B cell (primary cell): ENCODE results near the gene ASIC1. TPM values are rescaled to one million over a fixed set of nuclear protein-coding genes. Genes with fewer than 3 reads are reported as not detected.

Experiments
- ATAC-seq: fragments of 200-7000 bp; cut with Tn5 transposase; one replicate; pipeline ENCODE4 v1.10.0; 2021; ENCODE audit warnings: low read depth, mild to moderate bottlenecking, moderate number of reproducible peaks, moderate library complexity
- CTCF ChIA-PET: fragments of 350-600 bp; sonication (Branson Sonifier 250); formaldehyde crosslinking; loops from one replicate; lab custom pipeline; 2021; ENCODE audit warnings: antibody characterized with exemption, inconsistent platforms; lab: Charles Lee
- POLR2A ChIA-PET: fragments of 350-600 bp; sonication (Branson Sonifier 250); formaldehyde crosslinking; loops from one replicate; lab custom pipeline; 2021; ENCODE audit warnings: antibody characterized with exemption; lab: Charles Lee
- DNase-seq: peaks from one replicate; pipeline ENCODE4 v3.0.0; 2013
- H2AFZ ChIP-seq: 2 replicates; pipeline ENCODE4 v1.6.1; 2012; ENCODE audit warnings: mild to moderate bottlenecking, low read depth, low read length; ENCODE audit not compliant: insufficient read depth, poor library complexity, severe bottlenecking
- H3K27ac ChIP-seq, 2 donors: 1 replicate in 1 of 2; 2 replicates in 1 of 2; pipeline ENCODE4 v1.5.1; 2012 to 2013; ENCODE audit warnings: low read length in 2 of 2, mild to moderate bottlenecking in 2 of 2, moderate library complexity in 1 of 2
- H3K27me3 ChIP-seq, 4 experiments: fragments of 200-600 bp in 1 of 4; sonication (generic) in 1 of 4; replicated peaks in 1 of 4; 1 replicate in 2 of 4; 2 replicates in 2 of 4; pipeline versions ENCODE4 v1.6.1 to v1.7.0; 2013 to 2016; ENCODE audit warnings: low read length in 3 of 4, mild to moderate bottlenecking in 2 of 4, mixed read lengths in 1 of 4, moderate library complexity in 1 of 4; ENCODE audit not compliant: insufficient read depth in 4 of 4, control insufficient read depth in 3 of 4; ENCODE audit errors: control extremely low read depth in 1 of 4
- H3K36me3 ChIP-seq, 2 experiments: replicated peaks in 1 of 2; 1 replicate in 1 of 2; 2 replicates in 1 of 2; pipeline versions ENCODE4 v1.6.1 to v1.7.1; 2013; ENCODE audit warnings: low read length in 1 of 2; ENCODE audit not compliant: insufficient read depth in 2 of 2, control insufficient read depth in 1 of 2; ENCODE audit errors: control extremely low read depth in 1 of 2, extremely low read depth in 1 of 2
- H3K4me1 ChIP-seq, 2 donors: fragments of 200-600 bp in 1 of 2; sonication (generic) in 1 of 2; 1 replicate in 1 of 2; 2 replicates in 1 of 2; pipeline versions ENCODE4 v1.5.1 to v1.6.1; 2013 to 2017; ENCODE audit warnings: low read length in 2 of 2; ENCODE audit not compliant: control insufficient read depth in 2 of 2, insufficient read depth in 2 of 2
- H3K4me2 ChIP-seq: replicated peaks from 2 replicates; pipeline ENCODE3; 2012; ENCODE audit warnings: mild to moderate bottlenecking, low read depth, low read length; ENCODE audit not compliant: poor library complexity, severe bottlenecking
- H3K4me3 ChIP-seq, 5 experiments: fragments of 200-600 bp in 1 of 5; sonication (generic) in 1 of 5; 1 replicate in 3 of 5; 2 replicates in 2 of 5; pipeline versions ENCODE4 v1.5.1 to v1.7.0; 2011 to 2016; ENCODE audit warnings: low read length in 4 of 5, mild to moderate bottlenecking in 4 of 5, low read depth in 2 of 5, control low read depth in 1 of 5, moderate library complexity in 1 of 5; ENCODE audit not compliant: insufficient read depth in 1 of 5; ENCODE audit errors: control extremely low read depth in 1 of 5, extremely low read depth in 1 of 5
- H3K79me2 ChIP-seq: fragments of 200-600 bp; sonication (generic); one replicate; pipeline ENCODE4 v1.6.0; 2016; ENCODE audit warnings: low read length; ENCODE audit not compliant: control insufficient read depth, insufficient read depth
- H3K9ac ChIP-seq: fragments of 200-600 bp; sonication (generic); 2 replicates; pipeline ENCODE4 v1.6.1; 2017; ENCODE audit warnings: mild to moderate bottlenecking, low read length, moderate library complexity
- H3K9me3 ChIP-seq, 3 donors: one replicate each; pipeline versions ENCODE4 v1.6.1 to v1.7.1; 2013; ENCODE audit warnings: low read length in 2 of 3; ENCODE audit not compliant: control insufficient read depth in 2 of 3, insufficient read depth in 1 of 3; ENCODE audit errors: control extremely low read depth in 1 of 3
- H4K20me1 ChIP-seq: 2 replicates; pipeline ENCODE4 v1.6.0; 2012; ENCODE audit warnings: mild to moderate bottlenecking, low read length; ENCODE audit not compliant: insufficient read depth, control insufficient read depth, poor library complexity, severe bottlenecking
- H3K27ac Mint-ChIP-seq: one replicate; pipeline ENCODE4 v1.8.0; 2021; ENCODE audit warnings: mixed read lengths
- H3K27me3 Mint-ChIP-seq: one replicate; pipeline ENCODE4 v1.8.0; 2021; ENCODE audit warnings: mixed read lengths
- H3K4me1 Mint-ChIP-seq: one replicate; pipeline ENCODE4 v1.8.0; 2021; ENCODE audit warnings: mixed read lengths
- H3K4me3 Mint-ChIP-seq: one replicate; pipeline ENCODE4 v1.8.0; 2021; ENCODE audit warnings: mixed read lengths
- H3K9me3 Mint-ChIP-seq: one replicate; pipeline ENCODE4 v1.8.0; 2022; ENCODE audit warnings: mixed read lengths; ENCODE audit not compliant: insufficient read depth
- CTCF ChIP-seq: fragments of 200-600 bp; IDR thresholded peaks from one replicate; pipeline ENCODE4 v1.8.0; 2022; ENCODE audit warnings: antibody characterized with exemption, mild to moderate bottlenecking
- EZH2 ChIP-seq: IDR thresholded peaks from 2 replicates; pipeline ENCODE4 v1.6.1; 2012; ENCODE audit warnings: borderline replicate concordance, low read depth, mild to moderate bottlenecking, moderate library complexity, low read length; ENCODE audit not compliant: insufficient read depth, poor library complexity, severe bottlenecking
- WGBS: methylation state at CpG from one replicate; pipeline ENCODE4 v1.1.5; 2013; ENCODE audit warnings: missing lambda C conversion rate; ENCODE audit not compliant: insufficient coverage; 5-methylcytosine and 5-hydroxymethylcytosine counted together
- intact Hi-C: fragments of 100-400 bp; cut with micrococcal nuclease; formaldehyde crosslinking; loops from one replicate; pipeline ENCODE4 v1.10.0; 2022
- polyA plus RNA-seq: library from polyadenylated mRNA; depleted of rRNA; stranded (reverse); fragments of >200 nt; gene quantifications from 2 replicates; pipeline ENCODE4 v1.2.3, GENCODE V29; 2012
- total RNA-seq, 2 donors: library from RNA; stranded (reverse); fragments of 120-200 nt in 1 of 2; gene quantifications; 1 replicate in 1 of 2; 2 replicates in 1 of 2; pipeline versions ENCODE4 v1.2.3 to v1.2.4, GENCODE V29; 2013 to 2022

ASIC1 gene
- total and polyA plus RNA-seq, 2 donors (not counting 1 experiment from before 2014, with no cell fraction given), result not detected

- intact Hi-C loops, result no loop called here
- H3K9me3 ChIP-seq, result no peaks in the 10 kb centered on the region
- peaks cover 43% of the 10 kb centered on the region for H3K79me2 ChIP-seq
- no peak for ATAC-seq
- WGBS, result 59% methylated on average over 2 of the region's 2 CpGs
- DNase-seq, result no peak
- Mint-ChIP-seq H3K27ac (no peak overlapping the region), H3K9me3 (no peaks in the 10 kb centered on the region), H3K4me1 (peaks cover 2% of the 10 kb centered on the region), H3K27me3 (no peaks in the 10 kb centered on the region), H3K4me3 (no peak overlapping the region)
- H2AFZ ChIP-seq, result no peak overlapping the region
- H3K27ac ChIP-seq, result no peak overlapping the region
- ChIA-PET CTCF (interaction anchor here (0.5 to 2.0 kb wide), 2 partner anchors 47 to 165 kb away, joined by 4 to 10 read pairs; no protein-coding TSS in a partner anchor), POLR2A (no interaction called here)
- TF ChIP-seq EZH2 (no peak), CTCF (no peak)
- peaks cover 0 to 2% of the 10 kb centered on the region in 2 experiments for H3K36me3 ChIP-seq
- no peak overlapping the region for H3K4me3 ChIP-seq
- H3K4me1 ChIP-seq, result no peaks in the 10 kb centered on the region
- no peaks in the 10 kb centered on the region for H3K27me3 ChIP-seq
- no peak overlapping the region for H3K9ac ChIP-seq
- H4K20me1 ChIP-seq, result no peaks in the 10 kb centered on the region
- H3K4me2 ChIP-seq, result no peak overlapping the region
These were observed 43.8 kb upstream of the ASIC1 start for GRCh38 chr12:50013361-50014147.

- Histone ChIP-seq H4K20me1 (no peaks in the 10 kb centered on the region), H3K4me1 (no peaks in the 10 kb centered on the region), H2AFZ (no peak overlapping the region), H3K36me3 (peaks cover 0 to 2% of the 10 kb centered on the region in 2 experiments), H3K79me2 (peaks cover 46% of the 10 kb centered on the region), H3K4me3 (no peak overlapping the region), H3K27me3 (no peaks in the 10 kb centered on the region), H3K4me2 (no peak overlapping the region), H3K9me3 (no peaks in the 10 kb centered on the region), H3K27ac (no peak overlapping the region), H3K9ac (no peak overlapping the region)
- WGBS, result 83% methylated on average over 2 of the region's 3 CpGs
- no peak overlapping the region for H3K27ac Mint-ChIP-seq
- DNase-seq, result no peak
- peaks cover 2% of the 10 kb centered on the region for H3K4me1 Mint-ChIP-seq
- no peak for ATAC-seq
- no peak for TF ChIP-seq CTCF
- no peak for TF ChIP-seq EZH2
- no peak overlapping the region for H3K4me3 Mint-ChIP-seq
- intact Hi-C loops, result no loop called here
- ChIA-PET POLR2A (no interaction called here), CTCF (interaction anchor here (0.5 to 2.0 kb wide), 2 partner anchors 48 to 165 kb away, joined by 4 to 10 read pairs; no protein-coding TSS in a partner anchor)
- no peaks in the 10 kb centered on the region for H3K9me3 Mint-ChIP-seq
- H3K27me3 Mint-ChIP-seq, result no peaks in the 10 kb centered on the region
These were observed 43.1 kb upstream of the ASIC1 start for GRCh38 chr12:50014342-50014741.
